Stimulated activated naive CD8-positive, alpha-beta T cell treated with anti-CD3 and anti-CD28 coated beads, Interleukin-15, Interleukin-2, amounts not matched to agents 100 ng/mL and 50 ng/mL, for 24 hours (primary cell): ENCODE measurements around the gene CISD3.
A peak's percentile ranks its signal among the peaks of the same experiment; 100 is the strongest.
"Not testable (repeated sequence)": the region's sequence is repeated elsewhere in the genome, so short reads cannot be mapped to it uniquely, and the experiment has no call there.

Source experiments
- H3K27ac Mint-ChIP-seq: one replicate; pipeline ENCODE4 v1.8.0; 2021; ENCODE audit warnings: mild to moderate bottlenecking, mixed read lengths
- H3K27me3 Mint-ChIP-seq: one replicate; pipeline ENCODE4 v1.8.0; 2021; ENCODE audit warnings: mixed read lengths
- H3K36me3 Mint-ChIP-seq: one replicate; pipeline ENCODE4 v1.8.0; 2021; ENCODE audit warnings: low read depth, mixed read lengths
- H3K4me1 Mint-ChIP-seq: one replicate; pipeline ENCODE4 v1.8.0; 2021; ENCODE audit warnings: low read depth, mixed read lengths
- H3K4me3 Mint-ChIP-seq: one replicate; pipeline ENCODE4 v1.8.0; 2021; ENCODE audit warnings: mild to moderate bottlenecking, mixed read lengths
- H3K9me3 Mint-ChIP-seq: one replicate; pipeline ENCODE4 v1.8.0; 2021; ENCODE audit warnings: mixed read lengths

The CISD3 gene

GRCh38 chr17:38715216-38715943, 14.8 kb upstream of the CISD3 start:
- H3K4me1 Mint-ChIP-seq = peaks cover 47% of the 10 kb centered on the region
- H3K27ac Mint-ChIP-seq = peak overlapping the region; percentile 97
- H3K9me3 Mint-ChIP-seq = no peaks in the 10 kb centered on the region
- H3K36me3 Mint-ChIP-seq = peaks cover 64% of the 10 kb centered on the region
- no peaks in the 10 kb centered on the region for H3K27me3 Mint-ChIP-seq
- H3K4me3 Mint-ChIP-seq = peak overlapping the region; percentile 56

DNA sequence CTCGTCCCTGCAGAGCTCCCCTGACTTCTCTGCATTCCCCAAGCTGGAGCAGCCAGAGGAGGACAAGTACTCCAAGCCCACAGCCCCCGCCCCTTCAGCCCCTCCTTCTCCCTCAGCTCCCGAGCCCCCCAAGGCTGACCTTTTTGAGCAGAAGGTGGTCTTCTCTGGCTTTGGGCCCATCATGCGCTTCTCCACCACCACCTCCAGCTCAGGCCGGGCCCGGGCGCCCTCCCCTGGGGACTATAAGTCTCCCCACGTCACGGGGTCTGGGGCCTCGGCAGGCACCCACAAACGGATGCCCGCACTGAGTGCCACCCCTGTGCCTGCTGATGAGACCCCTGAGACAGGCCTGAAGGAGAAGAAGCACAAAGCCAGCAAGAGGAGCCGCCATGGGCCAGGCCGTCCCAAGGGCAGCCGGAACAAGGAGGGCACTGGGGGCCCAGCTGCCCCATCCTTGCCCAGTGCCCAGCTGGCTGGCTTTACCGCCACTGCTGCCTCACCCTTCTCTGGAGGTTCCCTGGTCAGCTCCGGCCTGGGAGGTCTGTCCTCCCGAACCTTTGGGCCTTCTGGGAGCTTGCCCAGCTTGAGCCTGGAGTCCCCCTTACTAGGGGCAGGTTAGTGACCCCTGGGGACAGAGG, 13.7 kb upstream of the CISD3 start:
- H3K27ac Mint-ChIP-seq = no peak overlapping the region
- no peaks in the 10 kb centered on the region for H3K9me3 Mint-ChIP-seq
- H3K4me1 Mint-ChIP-seq = peaks cover 43% of the 10 kb centered on the region
- peaks cover 62% of the 10 kb centered on the region for H3K36me3 Mint-ChIP-seq
- no peak overlapping the region for H3K4me3 Mint-ChIP-seq
- H3K27me3 Mint-ChIP-seq = no peaks in the 10 kb centered on the region

DNA sequence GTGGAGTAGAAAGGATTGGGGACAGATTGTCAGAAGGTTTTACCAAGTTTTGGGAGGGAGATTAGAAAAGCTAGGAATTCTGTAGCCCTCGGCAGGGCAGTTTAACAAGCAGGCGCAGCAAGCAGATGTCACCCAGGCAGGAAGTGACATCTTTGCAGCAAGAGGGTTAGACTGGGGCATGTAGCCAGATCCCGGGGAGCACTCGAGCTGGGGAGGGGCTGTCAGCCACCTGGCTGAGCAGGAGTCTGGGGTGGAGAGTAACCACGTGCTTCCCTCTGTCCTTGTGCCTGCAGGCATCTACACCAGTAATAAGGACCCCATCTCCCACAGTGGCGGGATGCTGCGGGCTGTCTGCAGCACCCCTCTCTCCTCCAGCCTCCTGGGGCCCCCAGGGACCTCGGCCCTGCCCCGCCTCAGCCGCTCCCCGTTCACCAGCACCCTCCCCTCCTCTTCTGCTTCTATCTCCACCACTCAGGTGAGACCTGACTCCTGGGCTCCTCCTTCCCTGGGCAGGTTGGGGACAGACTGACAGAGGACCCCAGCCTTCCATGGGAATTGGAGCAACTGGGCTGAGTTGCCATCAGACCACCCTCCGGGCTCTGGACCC, 12.9 kb upstream of the CISD3 start:
- H3K27ac Mint-ChIP-seq = no peak overlapping the region
- peaks cover 37% of the 10 kb centered on the region for H3K4me1 Mint-ChIP-seq
- no peak overlapping the region for H3K4me3 Mint-ChIP-seq
- H3K9me3 Mint-ChIP-seq = no peaks in the 10 kb centered on the region
- H3K36me3 Mint-ChIP-seq = peaks cover 61% of the 10 kb centered on the region
- H3K27me3 Mint-ChIP-seq = no peaks in the 10 kb centered on the region

GRCh38 chr17:38719289-38719942, 10.7 kb upstream of the CISD3 start:
- H3K27me3 Mint-ChIP-seq = no peaks in the 10 kb centered on the region
- H3K27ac Mint-ChIP-seq = no peak overlapping the region
- H3K4me3 Mint-ChIP-seq = no peak overlapping the region
- H3K9me3 Mint-ChIP-seq = no peaks in the 10 kb centered on the region
- H3K4me1 Mint-ChIP-seq = peaks cover 41% of the 10 kb centered on the region
- H3K36me3 Mint-ChIP-seq = peaks cover 57% of the 10 kb centered on the region

GRCh38 chr17:38719943-38720641, 10.0 kb upstream of the CISD3 start:
- H3K27ac Mint-ChIP-seq = no peak overlapping the region
- H3K36me3 Mint-ChIP-seq = peaks cover 54% of the 10 kb centered on the region
- H3K4me1 Mint-ChIP-seq = peaks cover 40% of the 10 kb centered on the region
- no peaks in the 10 kb centered on the region for H3K9me3 Mint-ChIP-seq
- H3K27me3 Mint-ChIP-seq = no peaks in the 10 kb centered on the region
- no peak overlapping the region for H3K4me3 Mint-ChIP-seq

DNA sequence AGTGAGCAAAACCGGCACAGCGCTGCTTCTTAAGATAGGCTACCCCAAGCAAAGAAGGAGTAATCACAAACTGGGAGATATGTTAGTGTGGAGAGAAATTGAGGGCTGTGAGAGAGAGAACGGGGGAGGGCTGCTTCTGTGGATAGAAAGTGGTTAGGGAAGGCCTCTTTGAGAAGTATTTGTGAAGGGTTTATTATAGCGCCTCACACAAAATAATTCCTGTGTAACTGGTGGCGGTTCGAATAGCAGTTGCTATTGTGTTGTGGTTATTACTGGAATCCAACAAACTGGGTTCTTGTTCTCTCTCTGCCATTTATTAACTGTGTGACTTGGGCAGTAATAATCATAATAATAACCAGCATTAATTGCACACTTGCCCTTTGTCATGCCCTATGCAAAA, 9.2 kb upstream of the CISD3 start:
- H3K4me1 Mint-ChIP-seq = peaks cover 40% of the 10 kb centered on the region
- no peak overlapping the region for H3K4me3 Mint-ChIP-seq
- no peaks in the 10 kb centered on the region for H3K27me3 Mint-ChIP-seq
- H3K36me3 Mint-ChIP-seq = peaks cover 48% of the 10 kb centered on the region
- H3K27ac Mint-ChIP-seq = peak overlapping the region; percentile 38
- no peaks in the 10 kb centered on the region for H3K9me3 Mint-ChIP-seq

GRCh38 chr17:38721802-38722201, 8.3 kb upstream of the CISD3 start:
- no peaks in the 10 kb centered on the region for H3K27me3 Mint-ChIP-seq
- H3K4me3 Mint-ChIP-seq = no peak overlapping the region
- H3K4me1 Mint-ChIP-seq = peaks cover 45% of the 10 kb centered on the region
- H3K9me3 Mint-ChIP-seq = no peaks in the 10 kb centered on the region
- peaks cover 44% of the 10 kb centered on the region for H3K36me3 Mint-ChIP-seq
- no peak overlapping the region for H3K27ac Mint-ChIP-seq

GRCh38 chr17:38724337-38724988, 5.7 kb upstream of the CISD3 start:
- no peaks in the 10 kb centered on the region for H3K9me3 Mint-ChIP-seq
- H3K27ac Mint-ChIP-seq = no peak overlapping the region
- peaks cover 71% of the 10 kb centered on the region for H3K4me1 Mint-ChIP-seq
- H3K36me3 Mint-ChIP-seq = peaks cover 37% of the 10 kb centered on the region
- no peak overlapping the region for H3K4me3 Mint-ChIP-seq
- no peaks in the 10 kb centered on the region for H3K27me3 Mint-ChIP-seq

- Mint-ChIP-seq H3K27me3 (no peaks in the 10 kb centered on the region), H3K9me3 (no peaks in the 10 kb centered on the region), H3K4me1 (peaks cover 73% of the 10 kb centered on the region), H3K4me3 (no peak overlapping the region), H3K36me3 (peaks cover 34% of the 10 kb centered on the region), H3K27ac (no peak overlapping the region)
Observed at GRCh38 chr17:38725066-38725465, 5.1 kb upstream of the CISD3 start.

GRCh38 chr17:38726145-38726544, 4.0 kb upstream of the CISD3 start:
- not testable (repeated sequence) for H3K27me3 Mint-ChIP-seq
- H3K27ac Mint-ChIP-seq = peak overlapping the region; percentile 86

DNA sequence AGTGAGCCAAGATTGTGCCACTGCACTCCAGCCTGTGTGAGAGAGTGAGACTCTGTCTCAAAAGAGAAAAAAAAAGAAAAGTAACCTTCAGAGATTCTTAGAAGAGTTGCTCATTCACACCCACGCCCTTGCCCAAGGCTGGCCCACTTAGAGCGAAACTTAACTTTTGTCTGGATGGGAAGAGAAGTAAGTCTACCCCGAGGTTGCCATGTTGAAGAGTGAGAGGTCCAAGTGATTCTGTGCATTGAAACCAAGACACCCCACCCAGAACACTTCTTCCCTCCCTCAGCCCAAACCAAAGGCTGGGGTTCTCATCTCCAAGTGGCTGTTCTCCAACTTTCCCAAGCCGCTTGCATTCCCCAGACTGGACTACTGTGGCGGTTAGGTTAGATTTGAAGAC, 2.4 kb upstream of the CISD3 start:
- peaks cover 84% of the 10 kb centered on the region for H3K4me1 Mint-ChIP-seq
- H3K36me3 Mint-ChIP-seq = peaks cover 32% of the 10 kb centered on the region
- H3K27me3 Mint-ChIP-seq = no peaks in the 10 kb centered on the region
- no peaks in the 10 kb centered on the region for H3K9me3 Mint-ChIP-seq
- H3K4me3 Mint-ChIP-seq = peak overlapping the region; percentile 82
- peak overlapping the region; percentile 97 for H3K27ac Mint-ChIP-seq

More at GRCh38 chr17:38726145-38726544, 4.0 kb upstream of the CISD3 start:
- not testable (repeated sequence) for H3K4me3 Mint-ChIP-seq, H3K9me3 Mint-ChIP-seq
- peaks cover 28% of the 10 kb centered on the region for H3K36me3 Mint-ChIP-seq
- H3K4me1 Mint-ChIP-seq = peaks cover 76% of the 10 kb centered on the region

GRCh38 chr17:38728290-38728831, 1.8 kb upstream of the CISD3 start:
- peaks cover 84% of the 10 kb centered on the region for H3K4me1 Mint-ChIP-seq
- peak overlapping the region; percentile 97 for H3K27ac Mint-ChIP-seq
- H3K36me3 Mint-ChIP-seq = peaks cover 32% of the 10 kb centered on the region
- peak overlapping the region; percentile 82 for H3K4me3 Mint-ChIP-seq
- H3K27me3 Mint-ChIP-seq = no peaks in the 10 kb centered on the region
- no peaks in the 10 kb centered on the region for H3K9me3 Mint-ChIP-seq

DNA sequence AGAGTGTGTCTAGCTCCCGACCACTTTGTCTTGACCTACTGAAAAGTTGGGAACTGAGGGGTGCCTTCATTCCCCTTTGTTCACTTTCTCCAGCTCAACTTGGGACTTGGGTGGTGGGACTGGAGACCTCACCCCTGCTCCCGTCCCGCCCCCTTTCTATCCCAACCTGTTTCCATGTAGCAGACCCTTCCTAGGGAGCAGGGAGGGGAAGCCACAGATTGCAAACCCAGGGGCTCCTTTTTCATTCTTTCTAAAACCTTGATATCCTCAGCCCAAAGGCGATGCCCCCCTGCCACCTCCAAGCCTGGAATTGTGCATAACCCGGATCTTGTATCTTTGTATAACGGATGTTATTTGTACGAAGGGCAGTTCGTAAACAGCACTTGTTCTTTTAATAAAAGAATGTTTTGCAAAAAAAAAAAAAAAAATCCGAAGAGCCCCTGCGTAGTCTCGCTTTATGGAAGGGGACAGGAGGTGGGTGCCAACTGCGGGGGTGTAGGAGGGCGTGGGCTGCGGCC, 714 bp upstream of the CISD3 start:
- no peaks in the 10 kb centered on the region for H3K9me3 Mint-ChIP-seq
- H3K36me3 Mint-ChIP-seq = peaks cover 31% of the 10 kb centered on the region
- peaks cover 88% of the 10 kb centered on the region for H3K4me1 Mint-ChIP-seq
- peak overlapping the region; percentile 82 for H3K4me3 Mint-ChIP-seq
- no peaks in the 10 kb centered on the region for H3K27me3 Mint-ChIP-seq
- peak overlapping the region; percentile 97 for H3K27ac Mint-ChIP-seq
